H1 (cell line): ENCODE measurements around the gene BIK. TPM values are rescaled to one million over a fixed set of nuclear protein-coding genes. Genes with fewer than 3 reads are reported as not detected.
A peak's percentile ranks its signal among the peaks of the same experiment; 100 is the strongest.

Experiments
- CTCF ChIA-PET: fragments of 300-600 bp; sonication (Branson Sonifier 250); formaldehyde crosslinking; loops from one replicate; lab custom pipeline; 2021; ENCODE audit not compliant: partially characterized antibody; lab: Charles Lee
- POLR2A ChIA-PET: fragments of 300-600 bp; sonication (Branson Sonifier 250); formaldehyde crosslinking; loops from one replicate; lab custom pipeline; 2021; ENCODE audit warnings: inconsistent platforms; ENCODE audit not compliant: partially characterized antibody; lab: Charles Lee
- DNase-seq, 2 experiments: peaks; one replicate each; pipeline versions ENCODE4 v3.0.0 to v3.0.0-alpha.2; 2010 to 2022; ENCODE audit warnings: low spot score in 2 of 2, low read depth in 1 of 2, mixed read lengths in 1 of 2
- FAIRE-seq: peaks from 2 replicates; lab custom pipeline; 2011; peaks lifted over from hg19 to GRCh38; lab: Jason Lieb, UNC
- H2AFZ ChIP-seq: 2 replicates; pipeline ENCODE4 v1.8.1; 2012; ENCODE audit warnings: low read length, inconsistent platforms
- H2AK5ac ChIP-seq: 2 replicates; pipeline ENCODE4 v1.6.1; 2013; ENCODE audit warnings: low read depth, low read length
- H2BK120ac ChIP-seq: replicated peaks from 2 replicates; pipeline ENCODE3; 2013; ENCODE audit warnings: low read depth, low read length, inconsistent platforms
- H2BK12ac ChIP-seq: 2 replicates; pipeline ENCODE4 v1.6.1; 2013; ENCODE audit warnings: low read depth, low read length
- H2BK15ac ChIP-seq: 2 replicates; pipeline ENCODE4 v1.6.1; 2013; ENCODE audit warnings: low read length
- H2BK20ac ChIP-seq: 2 replicates; pipeline ENCODE4 v1.6.1; 2013; ENCODE audit warnings: low read length
- H2BK5ac ChIP-seq: 2 replicates; pipeline ENCODE4 v1.6.1; 2013; ENCODE audit warnings: low read depth, low read length
- H3K14ac ChIP-seq: 2 replicates; pipeline ENCODE4 v1.6.1; 2013; ENCODE audit warnings: inconsistent platforms; ENCODE audit not compliant: insufficient read length
- H3K18ac ChIP-seq: 2 replicates; pipeline ENCODE4 v1.6.1; 2013; ENCODE audit warnings: low read length; ENCODE audit errors: extremely low read depth
- H3K23ac ChIP-seq: 2 replicates; pipeline ENCODE4 v1.6.1; 2013; ENCODE audit warnings: inconsistent platforms; ENCODE audit not compliant: insufficient read length
- H3K23me2 ChIP-seq: 2 replicates; pipeline ENCODE4 v1.6.1; 2013; ENCODE audit warnings: low read depth, low read length
- H3K27ac ChIP-seq: 2 replicates; pipeline ENCODE4 v1.6.1; 2011; ENCODE audit warnings: low read depth, low read length, inconsistent platforms
- H3K27me3 ChIP-seq, 4 experiments: replicated peaks in 1 of 4; 1 replicate in 1 of 4; 2 replicates in 3 of 4; pipeline versions ENCODE4 v1.6.1 to v1.8.1; 2011 to 2013; ENCODE audit warnings: low read length in 3 of 4, mild to moderate bottlenecking in 3 of 4, inconsistent platforms in 2 of 4, mixed read lengths in 2 of 4, moderate library complexity in 1 of 4; ENCODE audit not compliant: control insufficient read depth in 3 of 4, insufficient read depth in 3 of 4; ENCODE audit errors: extremely low read depth in 1 of 4
- H3K36me3 ChIP-seq, 4 experiments: 2 replicates each; pipeline versions ENCODE4 v1.6.1 to v1.8.1; 2011 to 2013; ENCODE audit warnings: mild to moderate bottlenecking in 4 of 4, low read length in 3 of 4, moderate library complexity in 2 of 4, control low read depth in 1 of 4, inconsistent platforms in 1 of 4; ENCODE audit not compliant: insufficient read depth in 4 of 4, control insufficient read depth in 2 of 4
- H3K4ac ChIP-seq: replicated peaks from 2 replicates; pipeline ENCODE3; 2013; ENCODE audit warnings: low read length, low read depth, mixed read lengths, inconsistent platforms; ENCODE audit not compliant: insufficient read length
- H3K4me1 ChIP-seq, 4 experiments: replicated peaks in 1 of 4; 1 replicate in 1 of 4; 2 replicates in 3 of 4; pipeline versions ENCODE4 v1.6.1 to v1.8.1; 2011 to 2013; ENCODE audit warnings: low read length in 3 of 4, inconsistent platforms in 2 of 4, mixed read lengths in 1 of 4; ENCODE audit not compliant: insufficient read depth in 4 of 4, control insufficient read depth in 3 of 4
- H3K4me2 ChIP-seq, 2 experiments: 2 replicates each; pipeline versions ENCODE4 v1.6.1 to v1.8.1; 2011 to 2013; ENCODE audit warnings: low read depth in 2 of 2, low read length in 2 of 2, control low read depth in 1 of 2, inconsistent platforms in 1 of 2, mild to moderate bottlenecking in 1 of 2; ENCODE audit not compliant: insufficient read depth in 1 of 2
- H3K4me3 ChIP-seq, 4 experiments: fragments of 200-600, 300-600 bp in 1 of 4; sonication (generic), shearing (Covaris generic), sonication (Bioruptor Twin) in 1 of 4; 2 replicates each; pipeline versions ENCODE4 v1.5.1 to v1.8.1; 2011 to 2016; ENCODE audit warnings: low read length in 4 of 4, low read depth in 3 of 4, control low read depth in 2 of 4, inconsistent platforms in 2 of 4, mild to moderate bottlenecking in 2 of 4, mixed read lengths in 1 of 4, moderate library complexity in 1 of 4; ENCODE audit not compliant: insufficient read depth in 2 of 4; ENCODE audit errors: extremely low read depth in 1 of 4
- H3K56ac ChIP-seq: replicated peaks from 2 replicates; pipeline ENCODE3; 2013; ENCODE audit warnings: low read depth, mild to moderate bottlenecking, mixed read lengths, low read length, inconsistent platforms; ENCODE audit not compliant: insufficient read length
- H3K79me1 ChIP-seq: 2 replicates; pipeline ENCODE4 v1.6.1; 2013; ENCODE audit warnings: low read depth, low read length, control low read depth
- H3K79me2 ChIP-seq, 2 experiments: 2 replicates each; pipeline versions ENCODE4 v1.6.1 to v1.8.1; 2012 to 2013; ENCODE audit warnings: low read length in 2 of 2, mild to moderate bottlenecking in 2 of 2, inconsistent platforms in 1 of 2; ENCODE audit not compliant: insufficient read depth in 2 of 2, control insufficient read depth in 1 of 2
- H3K9ac ChIP-seq, 4 experiments: replicated peaks in 1 of 4; 1 replicate in 1 of 4; 2 replicates in 3 of 4; pipeline versions ENCODE4 v1.6.1 to v1.8.1; 2011 to 2013; ENCODE audit warnings: low read depth in 3 of 4, low read length in 3 of 4, control low read depth in 2 of 4, mild to moderate bottlenecking in 2 of 4, moderate library complexity in 2 of 4, inconsistent platforms in 1 of 4; ENCODE audit errors: extremely low read depth in 1 of 4
- H3K9me3 ChIP-seq, 2 experiments: 2 replicates each; pipeline versions ENCODE4 v1.6.1 to v1.8.1; 2012 to 2013; ENCODE audit warnings: mild to moderate bottlenecking in 2 of 2, moderate library complexity in 2 of 2, control low read depth in 1 of 2, inconsistent platforms in 1 of 2, low read depth in 1 of 2, low read length in 1 of 2, mixed read lengths in 1 of 2; ENCODE audit not compliant: insufficient read depth in 2 of 2
- H4K20me1 ChIP-seq, 2 experiments: replicated peaks in 1 of 2; 2 replicates each; pipeline versions ENCODE3 to v1.8.1; 2011 to 2013; ENCODE audit warnings: inconsistent platforms in 2 of 2, low read length in 2 of 2, mild to moderate bottlenecking in 1 of 2; ENCODE audit not compliant: insufficient read depth in 2 of 2, control insufficient read depth in 1 of 2
- H4K5ac ChIP-seq: 2 replicates; pipeline ENCODE4 v1.6.1; 2013; ENCODE audit warnings: low read length, low read depth, mixed read lengths, inconsistent platforms; ENCODE audit not compliant: insufficient read length
- H4K8ac ChIP-seq: 2 replicates; pipeline ENCODE4 v1.8.0; 2013; ENCODE audit warnings: mild to moderate bottlenecking, moderate library complexity, low read length, inconsistent platforms; ENCODE audit not compliant: insufficient read depth; ENCODE audit errors: extremely low read depth
- H4K91ac ChIP-seq: replicated peaks from 2 replicates; pipeline ENCODE3; 2013; ENCODE audit warnings: low read length, mixed read lengths, inconsistent platforms; ENCODE audit not compliant: insufficient read length
- KDM4A ChIP-seq: IDR thresholded peaks from one replicate; pipeline ENCODE4 v1.7.1; 2012; ENCODE audit warnings: low read depth, mild to moderate bottlenecking, moderate library complexity, low read length, inconsistent platforms; ENCODE audit not compliant: severe bottlenecking
- WGBS, 2 experiments: shearing (Covaris generic) in 1 of 2; methylation state at CpG; one replicate each; pipeline versions ENCODE4 v1.1.6 to v1.1.7; 2013 to 2015; ENCODE audit warnings: low lambda C conversion rate in 2 of 2, mixed read lengths in 2 of 2, inconsistent platforms in 1 of 2, low coverage in 1 of 2, missing lambda C conversion rate in 1 of 2; ENCODE audit not compliant: insufficient replicate concordance in 2 of 2, insufficient coverage in 1 of 2, insufficient read length in 1 of 2; ENCODE audit errors: extremely low coverage in 1 of 2, missing lambda C conversion rate in 1 of 2; 5-methylcytosine and 5-hydroxymethylcytosine counted together
- polyA plus RNA-seq, 7 experiments: library from polyadenylated mRNA; depleted of rRNA in 3 of 7; stranded (reverse) in 5 of 7; unstranded in 2 of 7; fragments of >200 nt in 5 of 7; fragments of 200-250 nt in 2 of 7; gene quantifications; 1 replicate in 5 of 7; 2 replicates in 1 of 7; 4 replicates in 1 of 7; pipeline versions ENCODE4 v1.2.1 to v1.2.3, GENCODE V29; 2011 to 2013; ENCODE audit warnings: missing spikeins in 2 of 7, mixed read lengths in 2 of 7
- total RNA-seq: library from RNA; stranded (reverse); fragmentation: NEBNext Ultra II Directional; extraction: Animal tissue kit (Norgen Biotek cat#: 25700); gene quantifications from 2 replicates; pipeline ENCODE4 v1.2.1, GENCODE V29; 2021

BIK gene
- total and polyA plus RNA-seq, 2 of the 8 experiments (the other 6 are each of a cell fraction or from before 2014, with no cell fraction given), result 3.3 to 5.5 TPM

DNA sequence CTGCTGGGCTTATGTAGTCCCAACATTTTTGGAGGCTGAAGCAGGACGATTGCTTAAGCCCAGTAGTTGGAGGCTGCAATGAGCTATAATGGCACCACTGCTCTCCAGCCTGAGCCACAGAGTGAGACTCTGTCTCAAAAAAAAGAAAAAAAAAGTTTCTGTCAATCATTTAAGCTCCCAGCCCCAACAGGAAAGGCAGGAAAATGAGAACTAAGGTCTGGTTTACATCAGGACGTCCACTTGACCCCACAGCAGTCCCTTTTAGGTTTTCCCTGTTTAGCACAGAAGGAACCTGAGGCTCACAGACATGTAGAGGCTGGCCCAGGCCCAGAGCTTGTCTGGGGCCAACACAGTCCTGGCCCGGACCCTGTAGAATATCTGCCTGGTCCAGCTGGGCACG lies 12.2 kb upstream of the BIK start:
- Histone ChIP-seq H4K20me1 (peaks cover 0 to 2% of the 10 kb centered on the region in 2 experiments), H4K8ac (no peak overlapping the region; the same call in 1 of the 2 replicates), H3K4me1 (no peaks in the 10 kb centered on the region), H3K79me2 (no peaks in the 10 kb centered on the region), H3K9me3 (no peaks in the 10 kb centered on the region; a peak in 1 of 4 replicates), H3K4ac (no peak overlapping the region), H2AFZ (no peak overlapping the region), H2AK5ac (no peak overlapping the region), H3K27ac (no peak overlapping the region), H2BK5ac (no peak overlapping the region)
- TF ChIP-seq KDM4A, result no peak
- TF ChIP-seq, all 59 proteins: peak for 0
- Histone ChIP-seq H2BK20ac (0 out of 2 replicates have a peak overlapping the region, but pooled peaks have one; percentile 86), H3K23me2 (peaks cover 3% of the 10 kb centered on the region; the same call in 1 of the 2 replicates), H3K79me1 (no peaks in the 10 kb centered on the region), H2BK15ac (no peak overlapping the region), H3K9ac (no peak overlapping the region), H3K36me3 (no peaks in the 10 kb centered on the region), H4K5ac (no peak overlapping the region), H3K56ac (no peak overlapping the region), H2BK12ac (no peak overlapping the region), H4K91ac (no peak overlapping the region), H3K4me2 (no peak overlapping the region), H3K23ac (no peak overlapping the region), H2BK120ac (no peak overlapping the region), H3K14ac (no peak overlapping the region), H3K18ac (no peak overlapping the region), H3K4me3 (no peak overlapping the region), H3K27me3 (no peaks in the 10 kb centered on the region)
- WGBS, 2 experiments, result 92% methylated on average over 4 of the region's 4 CpGs; no CpG with 5 or more reads in 1 of the 2 experiments
- ChIA-PET CTCF (interaction anchor here (0.6 to 2.2 kb wide), 8 partner anchors 9 to 60 kb away, joined by 3 to 9 read pairs (median 4); no protein-coding TSS in a partner anchor), POLR2A (no interaction called here)
- no peak for FAIRE-seq
- no peak for DNase-seq
